MCF 10A (cell line): Measurements from ENCODE around the gene SNU13. TPM values are rescaled to one million over a fixed set of nuclear protein-coding genes. Genes with fewer than 3 reads are reported as not detected.
"Not testable (repeated sequence)": the region's sequence is repeated elsewhere in the genome, so short reads cannot be mapped to it uniquely, and the experiment has no call there.

Experiments
- BruUV-seq: library from RNA; stranded (reverse); fragments of 400-500 nt; replicated peaks from 2 replicates; lab custom pipeline; 2021; lab: Mats Ljungman, UMichigan
- CTCF ChIA-PET: fragments of 300-600 bp; sonication (Branson Sonifier 250); formaldehyde crosslinking; extraction: SDS; loops from one replicate; lab custom pipeline; 2021; ENCODE audit warnings: antibody characterized with exemption, inconsistent platforms; lab: Yijun Ruan, JAX
- POLR2A ChIA-PET: fragments of 300-600, 350-650 bp; sonication (Branson Sonifier 250); formaldehyde crosslinking; extraction: SDS; loops from one replicate; lab custom pipeline; 2020; ENCODE audit warnings: antibody characterized with exemption, inconsistent platforms; lab: Yijun Ruan, JAX
- DNase-seq: peaks from one replicate; pipeline ENCODE4 v3.0.0-alpha.2; 2018; ENCODE audit not compliant: unreplicated experiment
- H3K27ac Mint-ChIP-seq: one replicate; pipeline ENCODE4 v1.8.0; 2022; ENCODE audit warnings: mild to moderate bottlenecking, low read depth, mixed read lengths; ENCODE audit not compliant: unreplicated experiment
- H3K27me3 Mint-ChIP-seq: one replicate; pipeline ENCODE4 v1.8.0; 2022; ENCODE audit warnings: mixed read lengths; ENCODE audit not compliant: insufficient read depth, unreplicated experiment
- H3K36me3 Mint-ChIP-seq: one replicate; pipeline ENCODE4 v1.8.0; 2022; ENCODE audit warnings: mild to moderate bottlenecking, moderate library complexity, mixed read lengths; ENCODE audit not compliant: insufficient read depth, unreplicated experiment
- H3K4me1 Mint-ChIP-seq: one replicate; pipeline ENCODE4 v1.8.0; 2022; ENCODE audit warnings: mixed read lengths; ENCODE audit not compliant: insufficient read depth, unreplicated experiment
- H3K4me3 Mint-ChIP-seq: one replicate; pipeline ENCODE4 v1.8.0; 2022; ENCODE audit warnings: mild to moderate bottlenecking, moderate library complexity, mixed read lengths; ENCODE audit not compliant: unreplicated experiment
- H3K9me3 Mint-ChIP-seq: one replicate; pipeline ENCODE4 v1.8.0; 2022; ENCODE audit warnings: mixed read lengths; ENCODE audit not compliant: unreplicated experiment
- CTCF ChIP-seq: fragments of 200-600 bp; IDR thresholded peaks from one replicate; pipeline ENCODE4 v1.8.0; 2022; ENCODE audit warnings: antibody characterized with exemption, mild to moderate bottlenecking; ENCODE audit not compliant: unreplicated experiment
- intact Hi-C: fragments of 100-400 bp; cut with micrococcal nuclease; formaldehyde crosslinking; loops from 2 replicates; pipeline ENCODE4 v1.14.1; 2022
- total RNA-seq: library from RNA; stranded (reverse); gene quantifications from 2 replicates; pipeline ENCODE4 v1.2.3, GENCODE V29; 2022

The SNU13 gene
- total RNA-seq, 1 experiment from 2014 or later, result 280 TPM

- H3K4me1 Mint-ChIP-seq, result peaks cover 9% of the 10 kb centered on the region
Observed at GRCh38 chr22:41664490-41664889, 24.2 kb downstream of the SNU13 start.

DNA sequence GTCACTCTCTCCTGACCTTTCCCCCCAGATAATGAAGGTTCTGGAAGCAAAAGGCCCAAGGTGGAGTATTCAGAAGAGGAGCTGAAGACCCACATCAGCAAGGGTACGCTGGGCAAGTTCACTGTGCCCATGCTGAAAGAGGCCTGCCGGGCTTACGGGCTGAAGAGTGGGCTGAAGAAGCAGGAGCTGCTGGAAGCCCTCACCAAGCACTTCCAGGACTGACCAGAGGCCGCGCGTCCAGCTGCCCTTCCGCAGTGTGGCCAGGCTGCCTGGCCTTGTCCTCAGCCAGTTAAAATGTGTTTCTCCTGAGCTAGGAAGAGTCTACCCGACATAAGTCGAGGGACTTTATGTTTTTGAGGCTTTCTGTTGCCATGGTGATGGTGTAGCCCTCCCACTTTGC is 25.1 kb downstream of the SNU13 start:
- peaks cover 77% of the 10 kb centered on the region for H3K36me3 Mint-ChIP-seq
- ChIA-PET CTCF (interaction anchor here (0.7 kb wide), 1 partner anchor 158 kb away, joined by 3 read pairs; no protein-coding TSS in a partner anchor), POLR2A (interaction anchor here (0.8 to 1.1 kb wide), 3 partner anchors 8 to 106 kb away, joined by 3 read pairs; no protein-coding TSS in a partner anchor)
- H3K27me3 Mint-ChIP-seq, H3K27ac Mint-ChIP-seq, H3K4me1 Mint-ChIP-seq, H3K4me3 Mint-ChIP-seq, H3K9me3 Mint-ChIP-seq, BruUV-seq, intact Hi-C loops, DNase-seq: not testable (repeated sequence)

More at GRCh38 chr22:41664490-41664889, 24.2 kb downstream of the SNU13 start:
- intact Hi-C loops, result no loop called here
- no peak for TF ChIP-seq CTCF
- Mint-ChIP-seq H3K9me3 (no peaks in the 10 kb centered on the region), H3K27me3 (no peaks in the 10 kb centered on the region), H3K4me3 (no peak overlapping the region), H3K36me3 (peaks cover 77% of the 10 kb centered on the region), H3K27ac (no peak overlapping the region)
- ChIA-PET POLR2A (interaction anchor here (1.0 to 4.2 kb wide), 5 partner anchors 9 to 44 kb away, joined by 3 to 36 read pairs (median 5); partner anchors contain the start of genes DESI1, SNU13 and XRCC6), CTCF (interaction anchor here (0.5 to 1.1 kb wide), 2 partner anchors 12 to 15 kb away, joined by 3 read pairs; no protein-coding TSS in a partner anchor)
- no peak for DNase-seq
- no TSS peak for BruUV-seq

DNA sequence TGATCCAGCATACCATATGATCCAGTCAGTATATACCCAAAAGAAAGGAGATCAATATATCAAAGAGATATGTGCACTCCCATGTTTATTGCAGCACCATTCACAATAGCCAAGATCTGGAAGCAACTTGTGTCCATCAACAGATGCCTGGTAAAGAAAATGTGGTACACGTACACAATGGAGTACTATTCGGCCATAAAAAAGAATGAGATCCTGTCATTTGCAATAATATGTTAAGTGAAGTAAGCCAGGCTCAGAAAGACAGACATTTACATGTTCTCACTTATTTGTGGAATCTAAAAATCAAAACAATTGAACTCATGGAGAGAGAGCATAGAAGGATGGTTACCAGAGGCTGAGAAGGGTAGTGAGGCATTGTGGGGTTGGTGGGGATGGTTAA is 27.0 kb downstream of the SNU13 start:
- no peaks in the 10 kb centered on the region for H3K9me3 Mint-ChIP-seq
- H3K36me3 Mint-ChIP-seq, result peaks cover 93% of the 10 kb centered on the region
- no peak for DNase-seq
- ChIA-PET POLR2A (interaction anchor here (1.0 kb wide), 1 partner anchor 41 kb away, joined by 3 read pairs; the partner anchor contains the start of genes DESI1 and XRCC6), CTCF (interaction anchor here (0.7 kb wide), 1 partner anchor 28 kb away, joined by 3 read pairs; no protein-coding TSS in a partner anchor)
- peaks cover 4% of the 10 kb centered on the region for H3K4me1 Mint-ChIP-seq
- no peak overlapping the region for H3K4me3 Mint-ChIP-seq
- H3K27ac Mint-ChIP-seq, result no peak overlapping the region
- no TSS peak for BruUV-seq
- H3K27me3 Mint-ChIP-seq, result no peaks in the 10 kb centered on the region
- intact Hi-C loops, result no loop called here
- TF ChIP-seq CTCF, result no peak

DNA sequence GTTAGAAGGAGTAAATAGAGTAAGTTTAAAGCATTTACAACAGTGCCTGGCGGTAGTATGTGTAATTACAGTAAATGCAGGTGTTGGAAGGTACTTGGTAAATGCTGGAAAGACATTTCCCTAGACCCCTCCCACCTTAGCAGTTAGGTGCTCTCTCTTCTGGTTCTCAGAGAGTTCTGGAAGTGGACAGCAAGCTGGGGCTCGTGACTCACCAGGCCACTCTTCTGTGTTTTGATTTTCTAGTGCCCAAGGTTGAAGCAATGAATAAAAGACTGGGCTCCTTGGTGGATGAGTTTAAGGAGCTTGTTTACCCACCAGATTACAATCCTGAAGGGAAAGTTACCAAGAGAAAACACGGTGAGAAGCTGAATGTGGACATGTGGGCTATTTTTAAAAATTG is 27.6 kb downstream of the SNU13 start:
- no peak overlapping the region for H3K4me3 Mint-ChIP-seq
- H3K4me1 Mint-ChIP-seq, result peaks cover 4% of the 10 kb centered on the region
- ChIA-PET CTCF (interaction anchor here (0.7 kb wide), 1 partner anchor 28 kb away, joined by 3 read pairs; no protein-coding TSS in a partner anchor), POLR2A (interaction anchor here (1.0 to 1.3 kb wide), 2 partner anchors 39 to 40 kb away, joined by 3 to 4 read pairs; partner anchors contain the start of genes DESI1 and XRCC6)
- no peak for TF ChIP-seq CTCF
- H3K27ac Mint-ChIP-seq, result peak overlapping the region; percentile 52
- intact Hi-C loops, result no loop called here
- no peaks in the 10 kb centered on the region for H3K9me3 Mint-ChIP-seq
- no peak for DNase-seq
- H3K27me3 Mint-ChIP-seq, result no peaks in the 10 kb centered on the region
- no TSS peak for BruUV-seq
- peaks cover 95% of the 10 kb centered on the region for H3K36me3 Mint-ChIP-seq
